IMR-90 (cell line): ENCODE data around the gene POLR2M. TPM values are rescaled to one million over a fixed set of nuclear protein-coding genes. Genes with fewer than 3 reads are reported as not detected.

Experiments
- ATAC-seq: fragments of 200-7000 bp; cut with Tn5 transposase; 2 replicates; pipeline ENCODE4 v1.9.1; 2020; ENCODE audit warnings: low read depth, mild to moderate bottlenecking, moderate library complexity
- BruUV-seq: library from RNA; stranded (reverse); fragments of 400-500 nt; replicated peaks from 2 replicates; lab custom pipeline; 2021; lab: Mats Ljungman, UMichigan
- CTCF ChIA-PET: fragments of 300-600 bp; formaldehyde crosslinking; extraction: SDS; loops from one replicate; lab custom pipeline; 2021; ENCODE audit warnings: antibody characterized with exemption; lab: Yijun Ruan, JAX
- POLR2A ChIA-PET: fragments of 300-600 bp; sonication (Branson Sonifier 250); formaldehyde crosslinking; loops from one replicate; lab custom pipeline; 2022; ENCODE audit warnings: antibody characterized with exemption; ENCODE audit not compliant: unreplicated experiment; lab: Charles Lee
- DNase-seq: peaks from one replicate; pipeline ENCODE4 v3.0.0; 2013
- H2AFZ ChIP-seq: replicated peaks from 2 replicates; pipeline ENCODE3; 2013; ENCODE audit warnings: low read length, mild to moderate bottlenecking; ENCODE audit not compliant: poor library complexity
- H2AK5ac ChIP-seq: 2 replicates; pipeline ENCODE4 v1.6.1; 2013; ENCODE audit warnings: low read depth, low read length, inconsistent platforms
- H2AK9ac ChIP-seq: replicated peaks from 2 replicates; pipeline ENCODE3; 2013; ENCODE audit warnings: mild to moderate bottlenecking, low read depth, low read length, moderate library complexity; ENCODE audit not compliant: poor library complexity
- H2BK120ac ChIP-seq: 2 replicates; pipeline ENCODE4 v1.6.1; 2013; ENCODE audit warnings: low read depth, low read length, inconsistent platforms
- H2BK15ac ChIP-seq: 3 replicates; pipeline ENCODE4 v1.6.1; 2013; ENCODE audit warnings: low read depth, low read length, inconsistent platforms
- H2BK20ac ChIP-seq: 2 replicates; pipeline ENCODE4 v1.6.1; 2013; ENCODE audit warnings: low read depth, mild to moderate bottlenecking, inconsistent platforms, low read length, moderate library complexity
- H2BK5ac ChIP-seq: 2 replicates; pipeline ENCODE4 v1.6.1; 2013; ENCODE audit warnings: mild to moderate bottlenecking, low read depth, low read length, inconsistent platforms; ENCODE audit not compliant: poor library complexity, severe bottlenecking
- H3K14ac ChIP-seq: replicated peaks from 2 replicates; pipeline ENCODE4 v1.6.1; 2013; ENCODE audit warnings: low read depth, low read length, inconsistent platforms
- H3K18ac ChIP-seq: 2 replicates; pipeline ENCODE4 v1.6.1; 2013; ENCODE audit warnings: low read depth, low read length, control low read depth
- H3K23ac ChIP-seq: 2 replicates; pipeline ENCODE4 v1.6.1; 2013; ENCODE audit warnings: low read depth, low read length, inconsistent platforms
- H3K27ac ChIP-seq: 2 replicates; pipeline ENCODE4 v1.5.1; 2013; ENCODE audit warnings: mild to moderate bottlenecking, control low read depth, low read length; ENCODE audit not compliant: insufficient read depth
- H3K27me3 ChIP-seq: 2 replicates; pipeline ENCODE4 v1.6.1; 2013; ENCODE audit warnings: low read length; ENCODE audit not compliant: control insufficient read depth, insufficient read depth
- H3K36me3 ChIP-seq: 2 replicates; pipeline ENCODE4 v1.6.1; 2013; ENCODE audit warnings: low read length, mixed read lengths; ENCODE audit not compliant: control insufficient read depth, insufficient read depth
- H3K4ac ChIP-seq: 2 replicates; pipeline ENCODE4 v1.6.1; 2013; ENCODE audit warnings: low read depth, low read length, inconsistent platforms
- H3K4me1 ChIP-seq: 2 replicates; pipeline ENCODE4 v1.6.1; 2013; ENCODE audit warnings: low read length, mixed read lengths; ENCODE audit not compliant: control insufficient read depth, insufficient read depth
- H3K4me2 ChIP-seq: 2 replicates; pipeline ENCODE4 v1.6.1; 2013; ENCODE audit warnings: low read depth, mild to moderate bottlenecking, control low read depth, low read length, moderate library complexity
- H3K4me3 ChIP-seq: 2 replicates; pipeline ENCODE4 v1.5.1; 2013; ENCODE audit warnings: low read depth, mild to moderate bottlenecking, control low read depth, low read length, moderate library complexity; ENCODE audit not compliant: insufficient read depth
- H3K56ac ChIP-seq: 2 replicates; pipeline ENCODE4 v1.6.1; 2013; ENCODE audit warnings: low read length, inconsistent platforms; ENCODE audit not compliant: insufficient read depth; ENCODE audit errors: extremely low read depth
- H3K79me1 ChIP-seq, 2 experiments: 2 replicates each; pipeline ENCODE4 v1.6.1; 2013; ENCODE audit warnings: low read length in 2 of 2, inconsistent platforms in 1 of 2, low read depth in 1 of 2
- H3K9ac ChIP-seq: 2 replicates; pipeline ENCODE4 v1.6.1; 2013; ENCODE audit warnings: low read depth, low read length, control low read depth
- H3K9me1 ChIP-seq: 2 replicates; pipeline ENCODE4 v1.6.1; 2013; ENCODE audit warnings: low read length, inconsistent platforms; ENCODE audit not compliant: insufficient read depth
- H3K9me3 ChIP-seq: 2 replicates; pipeline ENCODE4 v1.6.1; 2013; ENCODE audit warnings: low read length; ENCODE audit not compliant: control insufficient read depth, insufficient read depth
- H4K20me1 ChIP-seq: 2 replicates; pipeline ENCODE4 v1.6.1; 2013; ENCODE audit warnings: low read length, inconsistent platforms; ENCODE audit not compliant: insufficient read depth
- H4K5ac ChIP-seq: 2 replicates; pipeline ENCODE4 v1.6.1; 2013; ENCODE audit warnings: mild to moderate bottlenecking, low read depth, low read length, control low read depth
- H4K8ac ChIP-seq, 2 experiments: 2 replicates each; pipeline ENCODE4 v1.6.1; 2013; ENCODE audit warnings: low read depth in 2 of 2, low read length in 2 of 2, control low read depth in 1 of 2, inconsistent platforms in 1 of 2
- H4K91ac ChIP-seq: 2 replicates; pipeline ENCODE4 v1.6.1; 2013; ENCODE audit warnings: low read depth, low read length, inconsistent platforms; ENCODE audit not compliant: insufficient read depth
- BHLHE40 ChIP-seq: fragments of 150-350 bp; IDR thresholded peaks from 2 replicates; pipeline ENCODE4 v1.6.1; 2016; ENCODE audit warnings: mild to moderate bottlenecking, low read depth, low read length
- MXI1 ChIP-seq: IDR thresholded peaks from 2 replicates; pipeline ENCODE4 v1.6.1; 2012; ENCODE audit warnings: low read depth, mild to moderate bottlenecking, low read length, moderate library complexity, borderline replicate concordance
- POLR2A ChIP-seq: IDR thresholded peaks from 2 replicates; pipeline ENCODE4 v1.6.1; 2012; ENCODE audit warnings: mild to moderate bottlenecking, low read depth, low read length
- RCOR1 ChIP-seq: IDR thresholded peaks from 2 replicates; pipeline ENCODE4 v1.6.1; 2012; ENCODE audit warnings: mild to moderate bottlenecking, low read length, improper control_type of control experiment; ENCODE audit not compliant: insufficient replicate concordance
- SMC3 ChIP-seq: fragments of 150-350 bp; IDR thresholded peaks from 2 replicates; pipeline ENCODE4 v1.6.1; 2016; ENCODE audit warnings: low read depth, mild to moderate bottlenecking, antibody characterized with exemption, low read length, moderate library complexity
- WGBS, 2 experiments: methylation state at CpG; one replicate each; pipeline versions ENCODE4 v1.1.5 to v1.1.7; 2013; ENCODE audit warnings: missing lambda C conversion rate in 2 of 2; ENCODE audit not compliant: insufficient read length in 1 of 2; ENCODE audit errors: extremely low coverage in 2 of 2; 5-methylcytosine and 5-hydroxymethylcytosine counted together
- dilution Hi-C: fragments of 300-500 bp; cut with HindIII; formaldehyde crosslinking; loops from one replicate; pipeline ENCODE4 v1.14.3; 2018; ENCODE audit warnings: low sequenced_read_pairs; ENCODE audit not compliant: unreplicated experiment
- in situ Hi-C: fragments of 300-500 bp; cut with MboI; formaldehyde crosslinking; loops from 3 replicates; pipeline ENCODE4 v1.14.3; 2019; ENCODE audit warnings: low sequenced_read_pairs, inconsistent platforms, mixed read lengths
- intact Hi-C: fragments of 100-400 bp; cut with micrococcal nuclease; formaldehyde crosslinking; loops from 2 replicates; pipeline ENCODE4 v1.10.0; 2022
- polyA plus RNA-seq, 3 experiments: library from polyadenylated mRNA; depleted of rRNA; stranded (reverse); fragments of >200 nt; gene quantifications; 2 replicates each; pipeline ENCODE4 v1.2.3, GENCODE V29; 2012; ENCODE audit warnings: low replicate concordance in 1 of 3
- total RNA-seq: library from RNA; depleted of rRNA; stranded (reverse); fragments of >200 nt; gene quantifications from 2 replicates; pipeline ENCODE4 v1.2.3, GENCODE V29; 2012

The POLR2M gene
- total and polyA plus RNA-seq, 2 of the 4 experiments (the other 2 are of a cell fraction): 60.8 to 117 TPM

- Histone ChIP-seq H3K4me1 (no peaks in the 10 kb centered on the region), H4K5ac (no peak overlapping the region), H3K4ac (no peak overlapping the region), H2AK9ac (no peak overlapping the region), H3K4me3 (no peak overlapping the region), H3K27me3 (no peaks in the 10 kb centered on the region; the same call in 1 of the 2 replicates), H3K56ac (no peak overlapping the region), H3K9me3 (no peaks in the 10 kb centered on the region), H2AFZ (no peak overlapping the region), H3K9ac (no peak overlapping the region), H3K23ac (no peak overlapping the region), H2BK15ac (no peak overlapping the region), H3K18ac (no peak overlapping the region), H3K4me2 (no peak overlapping the region), H3K79me1 (no peaks in the 10 kb centered on the region), H3K14ac (no peak overlapping the region), H4K8ac (no peak overlapping the region), H2BK5ac (no peak overlapping the region), H2AK5ac (no peak overlapping the region), H3K36me3 (no peaks in the 10 kb centered on the region), H4K20me1 (no peaks in the 10 kb centered on the region), H4K91ac (no peak overlapping the region), H3K9me1 (no peaks in the 10 kb centered on the region), H2BK20ac (no peak overlapping the region), H3K27ac (no peak overlapping the region), H2BK120ac (no peak overlapping the region)
- in situ Hi-C loops (no loop called here), dilution Hi-C loops (no loop called here), intact Hi-C loops (no loop called here)
- ATAC-seq: 0 out of 2 replicates have a peak, but pooled peaks have one; percentile 29
- ChIA-PET CTCF (no interaction called here), POLR2A (no interaction called here)
- TF ChIP-seq BHLHE40 (no peak), MXI1 (no peak), POLR2A (no peak), SMC3 (no peak), RCOR1 (no peak)
- WGBS, 2 experiments: 43% methylated on average over 3 of the region's 13 CpGs; no CpG with 5 or more reads in 1 of the 2 experiments
- DNase-seq: no peak
- BruUV-seq: no TSS peak
Measured at GRCh38 chr15:57747206-57747896, 40.8 kb downstream of the POLR2M start.
